Gastroesophageal sphincter (tissue), 4 donors: ENCODE results near the gene PRR20G. TPM values are rescaled to one million over a fixed set of nuclear protein-coding genes. Genes with fewer than 3 reads are reported as not detected.

ENCODE experiments used
- ATAC-seq: fragments of 150-250 bp; one replicate; pipeline ENCODE4 v1.9.1; 2016; ENCODE audit warnings: mild to moderate bottlenecking, moderate library complexity
- H3K27ac ChIP-seq, 4 donors: fragments of 200-600 bp; sonication (generic) in 3 of 4; 1 replicate in 3 of 4; 2 replicates in 1 of 4; pipeline ENCODE4 v1.5.1; 2016 to 2019
- H3K27me3 ChIP-seq: fragments of 200-600 bp; sonication (generic); one replicate; pipeline ENCODE4 v1.5.1; 2019
- H3K36me3 ChIP-seq, 2 donors: fragments of 200-600 bp; sonication (generic); one replicate each; pipeline ENCODE4 v1.5.1; 2019; ENCODE audit warnings: control low read depth in 1 of 2
- H3K4me1 ChIP-seq, 3 donors: fragments of 200-600 bp; sonication (generic); 1 replicate in 2 of 3; 2 replicates in 1 of 3; pipeline ENCODE4 v1.5.1; 2016 to 2019; ENCODE audit warnings: control low read depth in 2 of 3
- H3K4me3 ChIP-seq, 2 donors: fragments of 200-600 bp; sonication (generic); one replicate each; pipeline ENCODE4 v1.5.1; 2019; ENCODE audit warnings: mild to moderate bottlenecking in 1 of 2, moderate library complexity in 1 of 2
- H3K9me3 ChIP-seq, 3 donors: fragments of 200-600 bp; sonication (generic); one replicate each; pipeline ENCODE4 v1.5.1; 2017 to 2019; ENCODE audit warnings: control low read depth in 2 of 3
- CTCF ChIP-seq, 4 experiments: fragments of 200-600 bp in 2 of 4; fragments of 450-650 bp in 2 of 4; sonication (generic) in 1 of 4; IDR thresholded peaks; one replicate each; pipeline ENCODE4 v1.5.1; 2017 to 2019; ENCODE audit warnings: antibody characterized with exemption in 4 of 4, mild to moderate bottlenecking in 2 of 4, moderate library complexity in 2 of 4
- EP300 ChIP-seq: sonication (generic); formaldehyde crosslinking; IDR thresholded peaks from one replicate; pipeline ENCODE4 v1.6.1; 2017; ENCODE audit warnings: antibody characterized with exemption, mild to moderate bottlenecking
- POLR2A ChIP-seq, 2 donors: fragments of 450-650 bp; IDR thresholded peaks; one replicate each; pipeline ENCODE4 v1.6.1; 2017; ENCODE audit warnings: antibody characterized with exemption in 2 of 2, mild to moderate bottlenecking in 2 of 2, moderate library complexity in 1 of 2
- POLR2AphosphoS5 ChIP-seq: sonication (generic); formaldehyde crosslinking; IDR thresholded peaks from one replicate; pipeline ENCODE4 v1.6.1; 2017; ENCODE audit warnings: antibody characterized with exemption
- WGBS, 2 donors: methylation state at CpG; one replicate each; pipeline ENCODE4 v1.1.5; 2018; ENCODE audit warnings: low coverage in 1 of 2; 5-methylcytosine and 5-hydroxymethylcytosine counted together
- total RNA-seq, 4 donors: library from RNA; depleted of rRNA; stranded (reverse); fragments of >200 nt; gene quantifications; one replicate each; pipeline ENCODE4 v1.1.0, GENCODE V29; 2016

PRR20G gene
- total RNA-seq, 4 donors from 2014 or later, result not detected

GRCh38 chr3:127328421-127328820, 40.6 kb upstream of the PRR20G start:
- Histone ChIP-seq H3K4me1 (no peaks in the 10 kb centered on the region), H3K27ac (no peak overlapping the region), H3K27me3 (peaks cover 29% of the 10 kb centered on the region), H3K36me3 (no peaks in the 10 kb centered on the region), H3K9me3 (peaks cover 0 to 52% (median 3%) of the 10 kb centered on the region in 3 donors), H3K4me3 (no peak overlapping the region)
- ATAC-seq, result no peak
- no peak for TF ChIP-seq EP300
- TF ChIP-seq CTCF (IDR thresholded peaks at IDR 0.05), result no peak
- TF ChIP-seq POLR2A (IDR thresholded peaks at IDR 0.05), result no peak
- TF ChIP-seq POLR2AphosphoS5, result no peak

DNA sequence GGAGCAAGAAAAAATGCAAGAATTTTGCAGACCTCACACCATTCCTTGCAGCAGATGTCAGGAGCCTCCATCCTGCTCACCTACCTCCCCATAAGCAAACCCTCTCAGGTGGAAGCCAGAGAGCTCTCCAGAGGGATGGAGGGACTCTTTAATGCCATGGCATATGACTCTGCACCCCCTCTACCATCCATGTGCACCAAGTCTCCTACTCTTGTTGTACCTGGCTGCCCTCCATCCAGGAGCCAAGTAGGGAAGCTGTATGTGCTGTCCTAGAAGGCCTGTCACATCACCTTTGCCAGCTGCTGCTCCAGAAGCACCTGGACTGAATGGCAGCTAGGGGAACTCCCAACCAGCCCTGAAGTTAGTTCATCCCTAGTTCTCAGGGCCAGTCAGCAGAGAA, 38.5 kb upstream of the PRR20G start:
- peaks cover 0 to 37% (median 3%) of the 10 kb centered on the region in 3 donors for H3K9me3 ChIP-seq
- H3K4me3 ChIP-seq, result no peak overlapping the region
- H3K27me3 ChIP-seq, result peaks cover 43% of the 10 kb centered on the region
- no peak for ATAC-seq
- no peaks in the 10 kb centered on the region for H3K36me3 ChIP-seq
- no peaks in the 10 kb centered on the region for H3K4me1 ChIP-seq
- no peak overlapping the region for H3K27ac ChIP-seq
- no peak for TF ChIP-seq POLR2AphosphoS5
- TF ChIP-seq POLR2A (IDR thresholded peaks at IDR 0.05), result no peak
- TF ChIP-seq EP300, result no peak
- TF ChIP-seq CTCF (IDR thresholded peaks at IDR 0.05), result no peak

- 100% methylated on average over 1 of the region's 1 CpG; no CpG with 5 or more reads in 1 of the 2 donors for WGBS, 2 donors
- TF ChIP-seq EP300, result no peak
- no peak for TF ChIP-seq CTCF (IDR thresholded peaks at IDR 0.05)
- TF ChIP-seq POLR2AphosphoS5, result no peak
- no peak for TF ChIP-seq POLR2A (IDR thresholded peaks at IDR 0.05)
- ATAC-seq, result no peak
These were observed 37.7 kb upstream of the PRR20G start for GRCh38 chr3:127325629-127325961.

DNA sequence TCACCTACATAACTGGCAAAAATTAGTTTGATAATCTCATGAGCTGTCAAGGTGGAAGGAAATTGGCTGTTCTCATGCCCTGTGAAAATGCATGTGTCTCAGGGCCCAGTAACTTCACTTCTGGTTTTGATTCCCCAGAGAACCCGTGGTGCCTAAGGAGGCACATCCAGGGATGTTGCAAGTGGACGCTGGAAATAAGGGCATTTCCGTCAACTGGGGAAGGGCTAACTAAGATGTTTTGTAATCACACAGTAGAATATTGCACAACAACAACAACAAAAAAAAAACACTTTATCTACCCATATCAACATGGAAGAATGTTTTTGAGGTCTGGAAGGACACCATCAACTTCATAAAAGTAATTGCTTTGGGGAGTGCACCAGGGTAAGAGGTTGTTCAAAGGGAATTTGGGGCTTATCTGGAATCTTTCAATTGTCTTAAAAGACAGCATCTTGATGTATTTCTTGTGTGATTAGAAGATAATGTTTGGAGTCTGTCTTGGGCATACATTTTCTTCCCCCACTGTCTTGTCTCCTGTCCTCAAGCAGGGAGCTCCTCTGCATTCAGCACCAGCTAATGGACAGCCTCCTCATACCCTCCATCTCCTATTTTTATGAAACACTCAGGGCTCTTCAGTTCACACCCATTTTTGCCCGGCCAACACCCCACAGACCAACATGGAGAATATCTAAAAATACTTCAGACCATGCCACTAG, 37.2 kb upstream of the PRR20G start:
- Histone ChIP-seq H3K27me3 (peaks cover 48% of the 10 kb centered on the region), H3K27ac (no peak overlapping the region), H3K36me3 (no peaks in the 10 kb centered on the region), H3K4me3 (no peak overlapping the region), H3K4me1 (no peaks in the 10 kb centered on the region), H3K9me3 (peaks cover 0 to 25% (median 0%) of the 10 kb centered on the region in 3 donors)
- 52 to 53% methylated on average over 3 to 4 of the region's 4 CpGs for WGBS, 2 donors
- ATAC-seq, result no peak
- TF ChIP-seq POLR2AphosphoS5 (no peak), EP300 (no peak), CTCF (IDR thresholded peaks at IDR 0.05) (no peak), POLR2A (IDR thresholded peaks at IDR 0.05) (no peak)

More at GRCh38 chr3:127325629-127325961, 37.7 kb upstream of the PRR20G start:
- H3K4me3 ChIP-seq, result no peak overlapping the region
- no peaks in the 10 kb centered on the region for H3K4me1 ChIP-seq
- peaks cover 48% of the 10 kb centered on the region for H3K27me3 ChIP-seq
- no peaks in the 10 kb centered on the region for H3K36me3 ChIP-seq
- no peak overlapping the region for H3K27ac ChIP-seq
- H3K9me3 ChIP-seq, result peaks cover 0 to 30% (median 0%) of the 10 kb centered on the region in 3 donors

DNA sequence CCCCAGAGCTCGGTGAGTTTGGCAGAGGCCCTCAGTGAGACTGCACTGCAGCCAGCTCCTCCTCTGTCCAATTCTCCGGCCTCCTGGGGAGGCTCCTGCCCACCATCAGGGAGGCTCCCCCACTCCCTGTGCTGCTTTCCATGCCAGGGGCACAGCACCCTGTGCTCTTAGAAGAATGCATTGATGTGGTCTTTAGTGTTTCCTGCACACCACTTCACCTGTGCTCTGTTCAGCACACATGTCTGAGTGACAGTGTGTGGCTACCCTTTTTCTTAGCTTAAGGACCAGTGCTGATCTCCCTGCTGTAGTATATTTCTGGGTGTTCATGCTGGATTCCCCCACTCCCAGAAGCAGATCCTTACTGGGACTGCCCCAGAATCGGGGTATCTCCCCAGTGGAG, 36.2 kb upstream of the PRR20G start:
- Histone ChIP-seq H3K9me3 (peaks cover 0 to 15% (median 0%) of the 10 kb centered on the region in 3 donors), H3K27me3 (peaks cover 48% of the 10 kb centered on the region), H3K27ac (no peak overlapping the region), H3K4me1 (no peaks in the 10 kb centered on the region), H3K36me3 (no peaks in the 10 kb centered on the region), H3K4me3 (no peak overlapping the region)
- 80% methylated on average over 1 of the region's 3 CpGs; no CpG with 5 or more reads in 1 of the 2 donors for WGBS, 2 donors
- TF ChIP-seq POLR2A (IDR thresholded peaks at IDR 0.05), result no peak
- TF ChIP-seq EP300, result no peak
- no peak for TF ChIP-seq CTCF (IDR thresholded peaks at IDR 0.05)
- TF ChIP-seq POLR2AphosphoS5, result no peak
- ATAC-seq, result no peak
